Nephron progenitor cell (in vitro differentiated cells): ENCODE measurements around the gene KRT75.

Experiments used
- DNase-seq: peaks from one replicate; pipeline ENCODE4 v3.0.0; 2021
- H3K27ac Mint-ChIP-seq: 2 replicates; pipeline ENCODE4 v1.8.0; 2021; ENCODE audit warnings: mild to moderate bottlenecking, moderate library complexity, mixed read lengths
- H3K27me3 Mint-ChIP-seq: 2 replicates; pipeline ENCODE4 v1.8.0; 2021; ENCODE audit warnings: mild to moderate bottlenecking, low read depth, mixed read lengths; ENCODE audit not compliant: poor library complexity
- H3K36me3 Mint-ChIP-seq: 2 replicates; pipeline ENCODE4 v1.8.0; 2021; ENCODE audit warnings: low read depth, mixed read lengths
- H3K4me1 Mint-ChIP-seq: 2 replicates; pipeline ENCODE4 v1.8.0; 2021; ENCODE audit warnings: mixed read lengths
- H3K4me3 Mint-ChIP-seq: 2 replicates; pipeline ENCODE4 v1.8.0; 2021; ENCODE audit warnings: mild to moderate bottlenecking, moderate library complexity, mixed read lengths
- H3K9me3 Mint-ChIP-seq: 2 replicates; pipeline ENCODE4 v1.8.0; 2021; ENCODE audit warnings: mild to moderate bottlenecking, moderate library complexity, mixed read lengths
- CTCF ChIP-seq: fragments of 200-600 bp; sonication (generic); IDR thresholded peaks from 2 replicates; pipeline ENCODE4 v1.5.0; 2021; ENCODE audit warnings: antibody characterized with exemption

Gene KRT75

GRCh38 chr12:52434760-52435530 lies 774 bp upstream of the KRT75 start:
- no peak for DNase-seq
- H3K27ac Mint-ChIP-seq: no peak overlapping the region
- peaks cover 8% of the 10 kb centered on the region for H3K27me3 Mint-ChIP-seq
- H3K4me1 Mint-ChIP-seq: peaks cover 18% of the 10 kb centered on the region
- H3K4me3 Mint-ChIP-seq: no peak overlapping the region
- H3K9me3 Mint-ChIP-seq: no peaks in the 10 kb centered on the region
- H3K36me3 Mint-ChIP-seq: no peaks in the 10 kb centered on the region
- no peak for TF ChIP-seq CTCF

GRCh38 chr12:52433501-52434080 lies 580 bp downstream of the KRT75 start:
- Mint-ChIP-seq H3K27me3 (peaks cover 4% of the 10 kb centered on the region), H3K36me3 (no peaks in the 10 kb centered on the region), H3K4me1 (peaks cover 18% of the 10 kb centered on the region), H3K27ac (no peak overlapping the region), H3K9me3 (no peaks in the 10 kb centered on the region), H3K4me3 (no peak overlapping the region)
- no peak for TF ChIP-seq CTCF
- DNase-seq: no peak

- Mint-ChIP-seq H3K27me3 (peaks cover 4% of the 10 kb centered on the region), H3K27ac (no peak overlapping the region), H3K36me3 (no peaks in the 10 kb centered on the region), H3K4me1 (peaks cover 18% of the 10 kb centered on the region), H3K4me3 (no peak overlapping the region), H3K9me3 (no peaks in the 10 kb centered on the region)
- no peak for TF ChIP-seq CTCF
- DNase-seq: no peak
Measured at GRCh38 chr12:52432559-52433207, 1.5 kb downstream of the KRT75 start.

GRCh38 chr12:52428121-52428520 lies 6.0 kb downstream of the KRT75 start:
- no peak for TF ChIP-seq CTCF
- Mint-ChIP-seq H3K27ac (no peak overlapping the region), H3K4me1 (peaks cover 27% of the 10 kb centered on the region), H3K27me3 (peaks cover 8% of the 10 kb centered on the region), H3K4me3 (no peak overlapping the region), H3K36me3 (no peaks in the 10 kb centered on the region), H3K9me3 (no peaks in the 10 kb centered on the region)
- DNase-seq: no peak

GRCh38 chr12:52427083-52427482 lies 7.1 kb downstream of the KRT75 start:
- no peak overlapping the region for H3K4me3 Mint-ChIP-seq
- H3K27me3 Mint-ChIP-seq: peaks cover 14% of the 10 kb centered on the region
- TF ChIP-seq CTCF: no peak
- peaks cover 35% of the 10 kb centered on the region for H3K4me1 Mint-ChIP-seq
- DNase-seq: no peak
- H3K9me3 Mint-ChIP-seq: no peaks in the 10 kb centered on the region
- no peak overlapping the region for H3K27ac Mint-ChIP-seq
- no peaks in the 10 kb centered on the region for H3K36me3 Mint-ChIP-seq
